HG03280 (cell line): Measurements from ENCODE around the gene CBFA2T2.
"Not testable (repeated sequence)": the region's sequence is repeated elsewhere in the genome, so short reads cannot be mapped to it uniquely, and the experiment has no call there.

Experiments
- ATAC-seq: cut with Tn5 transposase; IDR thresholded peaks from one replicate; pipeline ENCODE4 v1.9.1; 2021; ENCODE audit warnings: mild to moderate bottlenecking, moderate library complexity; ENCODE audit not compliant: unreplicated experiment

The CBFA2T2 gene

GRCh38 chr20:33541074-33541473 is 51.2 kb downstream of the CBFA2T2 start:
- ATAC-seq: no peak

GRCh38 chr20:33541797-33542196 is 51.9 kb downstream of the CBFA2T2 start:
- no peak for ATAC-seq

- ATAC-seq: no peak
Observed at GRCh38 chr20:33545763-33546162, 55.9 kb downstream of the CBFA2T2 start.

- no peak for ATAC-seq
Observed at GRCh38 chr20:33549229-33549999, 59.5 kb downstream of the CBFA2T2 start.

GRCh38 chr20:33551778-33552177 is 61.9 kb downstream of the CBFA2T2 start:
- ATAC-seq: no peak

- ATAC-seq: no peak
Observed at GRCh38 chr20:33552519-33552918, 62.6 kb downstream of the CBFA2T2 start.

GRCh38 chr20:33553516-33553915 is 63.6 kb downstream of the CBFA2T2 start:
- ATAC-seq: no peak

- ATAC-seq: peak; percentile 95
Observed at GRCh38 chr20:33554914-33555420, 65.1 kb downstream of the CBFA2T2 start.

- ATAC-seq: no peak
Observed at GRCh38 chr20:33555755-33556154, 65.9 kb downstream of the CBFA2T2 start.

- no peak for ATAC-seq
Observed at GRCh38 chr20:33556246-33556645, 66.3 kb downstream of the CBFA2T2 start.

GRCh38 chr20:33558348-33559144 is 68.7 kb downstream of the CBFA2T2 start:
- ATAC-seq: no peak

- no peak for ATAC-seq
Observed at GRCh38 chr20:33559212-33559611, 69.3 kb downstream of the CBFA2T2 start.

- no peak for ATAC-seq
Observed at GRCh38 chr20:33560026-33560425, 70.1 kb downstream of the CBFA2T2 start.

- ATAC-seq: not testable (repeated sequence)
Observed at GRCh38 chr20:33561053-33561452, 71.2 kb downstream of the CBFA2T2 start.

- no peak for ATAC-seq
Observed at GRCh38 chr20:33561692-33562601, 72.1 kb downstream of the CBFA2T2 start.

- ATAC-seq: no peak
Observed at GRCh38 chr20:33563788-33564187, 73.9 kb downstream of the CBFA2T2 start.

GRCh38 chr20:33566781-33567603 is 77.1 kb downstream of the CBFA2T2 start:
- no peak for ATAC-seq

GRCh38 chr20:33567949-33568348 is 78.1 kb downstream of the CBFA2T2 start:
- no peak for ATAC-seq

- ATAC-seq: no peak
Observed at GRCh38 chr20:33568378-33568777, 78.5 kb downstream of the CBFA2T2 start.
